HG03442 (cell line): ENCODE data around the gene FIZ1.

ENCODE experiments used
- ATAC-seq: cut with Tn5 transposase; IDR thresholded peaks from one replicate; pipeline ENCODE4 v1.9.1; 2021; ENCODE audit warnings: mild to moderate bottlenecking, moderate library complexity; ENCODE audit not compliant: unreplicated experiment

Gene FIZ1

DNA sequence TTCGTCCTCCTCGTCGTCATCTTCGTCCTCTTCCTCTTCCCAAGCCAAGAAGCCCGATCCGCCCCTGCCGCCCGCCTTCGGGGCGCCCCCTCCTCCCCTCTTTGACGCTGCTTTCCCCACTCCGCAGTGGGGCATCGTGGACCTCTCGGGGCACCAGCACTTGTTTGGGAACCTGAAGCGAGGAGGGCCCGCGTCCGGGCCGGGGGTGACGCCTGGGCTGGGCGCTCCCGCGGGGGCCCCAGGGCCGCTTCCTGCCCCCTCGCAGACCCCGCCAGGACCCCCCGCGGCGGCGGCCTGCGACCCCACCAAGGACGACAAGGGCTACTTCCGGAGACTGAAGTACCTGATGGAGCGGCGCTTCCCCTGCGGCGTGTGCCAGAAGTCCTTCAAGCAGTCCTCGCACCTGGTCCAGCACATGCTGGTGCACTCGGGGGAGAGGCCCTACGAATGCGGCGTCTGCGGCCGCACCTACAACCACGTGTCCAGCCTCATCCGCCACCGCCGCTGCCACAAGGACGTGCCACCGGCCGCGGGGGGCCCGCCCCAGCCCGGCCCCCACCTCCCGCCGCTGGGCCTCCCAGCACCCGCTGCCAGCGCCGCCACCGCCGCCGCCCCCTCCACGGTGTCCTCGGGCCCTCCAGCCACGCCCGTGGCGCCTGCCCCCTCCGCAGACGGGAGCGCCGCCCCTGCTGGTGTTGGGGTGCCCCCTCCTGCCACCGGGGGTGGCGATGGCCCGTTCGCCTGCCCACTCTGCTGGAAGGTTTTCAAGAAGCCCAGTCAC is 14.8 kb upstream of the FIZ1 start:
- ATAC-seq = no peak

GRCh38 chr19:55613396-55613795 is 14.1 kb upstream of the FIZ1 start:
- no peak for ATAC-seq

- ATAC-seq = no peak
Observed at GRCh38 chr19:55611983-55612645, 12.8 kb upstream of the FIZ1 start.

- ATAC-seq = no peak
Observed at GRCh38 chr19:55611300-55611982, 12.1 kb upstream of the FIZ1 start.

- no peak for ATAC-seq
Observed at GRCh38 chr19:55609326-55609725, 10.0 kb upstream of the FIZ1 start.

DNA sequence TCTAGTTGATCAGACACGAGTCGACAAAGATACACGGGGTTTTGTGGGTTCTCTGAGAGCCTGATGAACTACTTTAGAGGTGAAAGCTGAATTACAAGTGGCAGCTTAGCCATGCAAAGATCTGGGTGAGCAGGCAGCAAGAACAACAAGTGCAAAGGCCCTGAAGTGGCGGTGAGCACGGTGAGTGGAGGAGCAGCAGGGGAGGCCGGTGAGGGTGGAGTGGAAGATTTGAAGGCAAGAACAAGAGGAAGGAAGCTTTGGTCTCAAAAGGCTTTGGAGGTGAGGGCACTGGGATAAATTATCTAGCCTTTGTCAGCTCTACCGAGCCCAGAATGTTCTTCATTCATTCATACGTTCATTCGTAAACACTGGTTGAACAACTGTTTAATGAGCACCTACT is 7.5 kb upstream of the FIZ1 start:
- ATAC-seq = no peak

DNA sequence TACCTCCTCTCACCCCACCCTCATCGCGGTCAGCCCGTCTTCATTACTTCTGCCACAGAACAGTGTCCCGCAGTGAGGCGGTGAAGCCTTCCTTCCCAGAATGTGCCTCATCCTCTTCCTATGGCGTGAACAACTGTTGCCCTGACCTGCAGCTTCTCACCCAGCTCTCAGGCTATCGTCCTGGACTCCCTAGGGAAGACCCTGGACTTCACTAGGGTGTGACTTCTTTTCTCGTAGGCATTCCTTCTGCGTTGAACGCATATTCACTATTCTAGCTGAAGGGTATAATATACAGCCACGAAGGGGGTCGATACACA is 7.1 kb upstream of the FIZ1 start:
- ATAC-seq = no peak

GRCh38 chr19:55605637-55606470 is 6.5 kb upstream of the FIZ1 start, which contains the start of gene ZNF865:
Gene ZNF865 (plus strand): TSS chr19:55605647. CDS start chr19:55613619, 7,972 bp downstream.
- peak; percentile 15 for ATAC-seq

DNA sequence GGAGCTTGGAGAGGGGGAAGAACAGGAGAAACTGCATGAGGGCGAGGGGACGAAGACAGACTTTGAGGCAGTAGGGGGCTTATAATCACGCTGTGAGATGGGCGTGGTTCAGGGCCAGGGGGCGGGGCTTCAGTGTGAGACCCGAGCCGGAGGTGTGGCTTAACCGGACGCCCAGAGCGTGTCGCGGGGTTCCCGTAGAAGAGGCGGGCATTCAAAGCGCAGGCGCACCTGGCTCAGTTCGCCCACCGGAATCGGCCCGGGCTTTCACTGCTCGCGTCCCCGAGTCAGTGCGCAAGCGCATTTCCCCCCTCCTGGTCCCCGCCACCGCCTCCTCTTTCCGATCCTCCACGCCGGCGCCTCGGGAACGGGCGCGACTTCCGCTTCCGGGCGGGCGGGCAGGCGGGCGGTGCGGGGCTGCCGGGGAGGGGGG is 5.9 kb upstream of the FIZ1 start:
- peak; percentile 73 for ATAC-seq

DNA sequence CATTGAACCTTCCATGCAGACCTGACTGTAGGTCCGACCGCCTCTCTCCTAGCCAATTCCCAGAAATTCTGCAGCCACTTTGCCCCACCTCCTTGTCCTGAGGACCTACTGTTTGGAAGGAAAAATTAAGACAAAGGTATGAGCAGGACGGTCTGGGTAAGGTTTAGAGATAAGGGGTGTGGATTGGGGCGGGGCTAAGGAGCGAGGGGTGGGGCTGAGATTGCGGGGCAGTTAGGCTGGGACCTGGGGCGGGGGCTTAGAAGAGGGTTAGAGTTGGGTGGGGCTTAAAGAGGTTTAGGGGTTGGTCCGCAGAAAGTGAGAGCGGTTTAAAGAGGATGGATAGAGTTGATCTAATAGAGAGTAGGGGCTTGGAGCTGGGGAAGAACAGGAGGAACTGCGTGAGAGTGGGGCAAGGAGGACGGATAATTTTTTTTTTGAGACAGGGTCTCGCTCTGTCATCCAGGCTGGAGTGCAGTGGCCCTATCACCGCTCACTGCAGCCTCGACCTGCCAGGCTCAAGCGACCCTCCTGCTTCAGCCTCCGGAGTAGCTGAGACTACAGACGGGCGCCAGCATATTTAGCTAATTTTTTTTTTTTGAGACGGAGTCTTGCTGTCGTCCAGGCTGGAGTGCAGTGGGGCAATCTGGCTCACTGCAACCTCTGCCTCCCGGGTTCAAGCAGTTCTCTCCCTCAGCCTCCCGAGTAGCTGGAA is 4.4 kb upstream of the FIZ1 start:
- ATAC-seq = no peak

GRCh38 chr19:55603115-55603514 is 3.8 kb upstream of the FIZ1 start:
- ATAC-seq = no peak

- no peak for ATAC-seq
Observed at GRCh38 chr19:55602104-55603001, 3.0 kb upstream of the FIZ1 start.

DNA sequence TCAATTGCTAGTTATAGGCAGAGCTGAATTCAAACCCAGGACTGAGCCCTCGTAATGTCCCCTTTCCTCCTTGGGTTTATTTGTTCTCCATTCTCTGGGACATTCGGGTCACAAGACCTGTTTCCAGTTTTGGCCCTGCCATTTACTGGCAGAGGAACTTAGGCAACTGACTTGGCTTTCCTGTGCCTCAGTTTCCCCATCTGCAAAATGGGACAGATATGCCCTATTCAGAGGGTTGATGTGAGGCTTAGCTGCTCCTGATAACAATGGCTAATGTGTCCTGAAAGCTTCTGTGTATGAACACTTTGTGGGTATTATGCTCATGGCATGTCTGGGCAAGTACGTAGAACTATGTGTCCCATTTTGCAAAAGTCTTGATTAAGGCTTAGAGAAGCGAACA is 1.8 kb upstream of the FIZ1 start:
- no peak for ATAC-seq

DNA sequence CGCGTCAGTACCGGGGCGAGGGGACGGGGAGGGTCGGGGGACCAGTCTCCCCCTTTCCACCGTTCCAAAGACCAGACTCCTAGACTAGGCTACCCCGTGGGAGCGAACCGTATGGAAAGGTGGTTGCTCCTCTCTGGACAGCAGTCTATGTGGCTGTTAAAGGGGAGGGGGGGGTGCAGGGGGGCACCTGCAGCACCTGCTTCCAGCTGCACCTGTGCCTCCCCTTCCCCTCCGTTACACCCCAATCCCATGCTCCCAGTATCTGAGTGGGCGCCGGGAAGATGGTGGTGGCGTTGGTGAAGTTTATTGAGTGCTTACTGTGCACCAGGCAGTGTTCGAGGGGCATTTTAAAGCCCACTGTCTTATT is 1.3 kb upstream of the FIZ1 start:
- ATAC-seq = no peak

- ATAC-seq = peak; percentile 35
Observed at GRCh38 chr19:55599842-55600661, 735 bp upstream of the FIZ1 start, which contains the start of gene ZNF524. Gene ZNF524 (plus strand): TSS chr19:55600288. CDS start chr19:55602113, 1,825 bp downstream.

DNA sequence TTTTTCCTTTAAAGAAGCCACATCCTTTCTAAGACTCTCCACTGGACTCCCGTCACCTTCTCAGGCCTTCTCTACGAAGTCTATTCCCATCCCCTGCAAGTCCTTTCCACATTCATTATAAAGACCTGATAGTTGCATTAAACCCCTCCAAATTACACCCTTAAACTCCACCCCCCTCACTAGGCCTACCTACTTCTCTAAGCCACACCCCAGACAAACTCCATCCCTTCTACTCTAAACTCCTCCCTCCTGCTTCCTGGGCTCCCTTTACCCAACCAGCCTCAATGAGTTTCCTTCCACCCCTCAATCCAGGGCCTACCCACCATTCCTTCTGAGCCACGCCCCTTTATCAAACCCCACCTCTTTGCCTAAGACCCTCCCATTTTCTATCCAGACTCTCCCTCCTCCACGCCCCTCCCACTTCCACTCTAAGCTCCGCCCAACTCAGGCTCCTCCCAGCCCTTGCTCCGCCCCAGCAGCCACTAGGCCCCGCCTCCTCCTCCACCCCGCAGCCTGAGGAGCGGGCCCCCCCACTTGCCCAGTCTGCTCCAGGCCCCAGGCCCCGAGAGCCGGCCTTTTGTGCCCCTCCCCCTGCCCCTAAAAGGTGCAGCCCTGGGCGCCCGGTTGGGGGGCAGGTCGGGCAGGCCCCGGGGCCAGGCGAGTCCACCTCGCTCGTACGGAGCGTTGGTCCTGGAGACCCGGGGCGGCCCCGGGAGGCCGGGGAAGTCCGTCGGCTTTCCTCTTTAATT is 424 bp downstream of the FIZ1 start:
- ATAC-seq = peak; percentile 51

- no peak for ATAC-seq
Observed at GRCh38 chr19:55598034-55598433, 1.3 kb downstream of the FIZ1 start.

- ATAC-seq = no peak
Observed at GRCh38 chr19:55597501-55597921, 1.8 kb downstream of the FIZ1 start.
